K562 (cell line): ENCODE measurements around the gene ACSL5. TPM values are rescaled to one million over a fixed set of nuclear protein-coding genes. Genes with fewer than 3 reads are reported as not detected.

Source experiments
- CAMTA2 ChIP-seq: fragments of 250-450 bp; sonication (Bioruptor Pico); conservative IDR thresholded peaks from 2 replicates; pipeline ENCODE4 v1.5.1; 2022
- CBFA2T3 ChIP-seq: fragments of 450-650 bp; IDR thresholded peaks from 2 replicates; pipeline ENCODE4 v1.6.1; 2017
- CXXC5 ChIP-seq: fragments of 250-450 bp; sonication (Bioruptor Pico); IDR thresholded peaks from 2 replicates; pipeline ENCODE4 v1.8.0; 2022; ENCODE audit warnings: inconsistent platforms, mild to moderate bottlenecking, moderate library complexity
- DMBX1 ChIP-seq: fragments of 250-450 bp; sonication (Bioruptor Pico); IDR thresholded peaks from 2 replicates; pipeline ENCODE4 v1.8.0; 2022; ENCODE audit warnings: inconsistent platforms, mild to moderate bottlenecking, moderate library complexity, borderline replicate concordance
- ELF2 ChIP-seq: fragments of 250-450 bp; sonication (Bioruptor Pico); IDR thresholded peaks from 2 replicates; pipeline ENCODE4 v1.5.0; 2021; ENCODE audit warnings: mild to moderate bottlenecking
- FOSL1 ChIP-seq: fragments of 200-800 bp; sonication (Bioruptor generic); conservative IDR thresholded peaks from 2 replicates; pipeline ENCODE4 v1.6.1; 2016; ENCODE audit warnings: missing genetic modification characterization, missing compliant biosample characterization
- FOXA1 ChIP-seq: fragments of 450-650 bp; IDR thresholded peaks from 2 replicates; pipeline ENCODE4 v1.6.1; 2016; ENCODE audit warnings: mild to moderate bottlenecking, borderline replicate concordance
- FOXJ3 ChIP-seq: sonication (generic); formaldehyde crosslinking; IDR thresholded peaks from 2 replicates; pipeline ENCODE4 v1.4.0; 2020; ENCODE audit warnings: mild to moderate bottlenecking, missing genetic modification reagents
- FOXO4 ChIP-seq: fragments of 450-650 bp; formaldehyde crosslinking; IDR thresholded peaks from 2 replicates; pipeline ENCODE4 v1.4.0; 2020; ENCODE audit warnings: mild to moderate bottlenecking, moderate library complexity
- GABPB1 ChIP-seq: sonication (generic); formaldehyde crosslinking; IDR thresholded peaks from 2 replicates; pipeline ENCODE4 v1.8.0; 2022; ENCODE audit warnings: mild to moderate bottlenecking, missing genetic modification reagents
- HCFC1 ChIP-seq: IDR thresholded peaks from 2 replicates; pipeline ENCODE4 v1.6.1; 2012; ENCODE audit warnings: low read depth, low read length, improper control_type of control experiment
- HDAC1 ChIP-seq, 2 experiments: fragments of 450-650 bp; IDR thresholded peaks; 2 replicates each; pipeline ENCODE4 v1.6.1; 2016 to 2017; ENCODE audit warnings: inconsistent platforms in 1 of 2, mild to moderate bottlenecking in 1 of 2, moderate library complexity in 1 of 2
- HDAC3 ChIP-seq: fragments of 450-650 bp; IDR thresholded peaks from 2 replicates; pipeline ENCODE4 v1.6.1; 2018; ENCODE audit warnings: borderline replicate concordance, mild to moderate bottlenecking, moderate library complexity; ENCODE audit not compliant: partially characterized antibody
- HMG20B ChIP-seq: fragments of 250-450 bp; sonication (Bioruptor Pico); IDR thresholded peaks from 2 replicates; pipeline ENCODE4 v1.5.0; 2021; ENCODE audit warnings: mild to moderate bottlenecking
- L3MBTL2 ChIP-seq: fragments of 450-650 bp; IDR thresholded peaks from 2 replicates; pipeline ENCODE4 v1.6.1; 2016; ENCODE audit warnings: mild to moderate bottlenecking, moderate library complexity
- MIER1 ChIP-seq: fragments of 450-650 bp; IDR thresholded peaks from 2 replicates; pipeline ENCODE4 v1.6.1; 2016; ENCODE audit warnings: antibody characterized with exemption, mild to moderate bottlenecking, low read depth
- NFIX ChIP-seq: fragments of 250-450 bp; sonication (Bioruptor Pico); IDR thresholded peaks from 2 replicates; pipeline ENCODE4 v1.4.0; 2020; ENCODE audit warnings: low read depth, mild to moderate bottlenecking, moderate library complexity
- PHF8 ChIP-seq: fragments of 200-600 bp; sonication (generic); IDR thresholded peaks from 2 replicates; pipeline ENCODE4 v1.6.1; 2012; ENCODE audit warnings: mixed run types, mild to moderate bottlenecking, inconsistent platforms, low read length, moderate library complexity, borderline replicate concordance
- PRMT5 ChIP-seq: sonication (generic); formaldehyde crosslinking; IDR thresholded peaks from 2 replicates; pipeline ENCODE4 v1.5.0; 2020; ENCODE audit warnings: missing genetic modification reagents
- RCOR1 ChIP-seq, 2 experiments: IDR thresholded peaks; 2 replicates each; pipeline ENCODE4 v1.6.1; 2012; ENCODE audit warnings: low read depth in 2 of 2, low read length in 2 of 2, borderline replicate concordance in 1 of 2, improper control_type of control experiment in 1 of 2
- SAP30 ChIP-seq: fragments of 200-600 bp; sonication (generic); IDR thresholded peaks from 2 replicates; pipeline ENCODE4 v1.6.1; 2012; ENCODE audit warnings: borderline replicate concordance, low read depth, mild to moderate bottlenecking, moderate library complexity, low read length, control low read depth, inconsistent platforms; ENCODE audit not compliant: insufficient read depth, poor library complexity, severe bottlenecking
- TAF1 ChIP-seq: IDR thresholded peaks from 2 replicates; pipeline ENCODE4 v1.6.1; 2011; ENCODE audit warnings: mild to moderate bottlenecking, low read length, moderate library complexity; ENCODE audit not compliant: insufficient read depth, control insufficient read depth, severe bottlenecking; ENCODE audit errors: extremely low read depth
- TGIF2 ChIP-seq: sonication (generic); formaldehyde crosslinking; IDR thresholded peaks from 2 replicates; pipeline ENCODE4 v1.8.1; 2022; ENCODE audit warnings: mild to moderate bottlenecking, missing genetic modification reagents, moderate library complexity
- UBTF ChIP-seq, 2 experiments: IDR thresholded peaks; 2 replicates each; pipeline ENCODE4 v1.6.1; 2012; ENCODE audit warnings: improper control_type of control experiment in 2 of 2, low read depth in 2 of 2, low read length in 2 of 2, borderline replicate concordance in 1 of 2
- polyA plus RNA-seq, 8 experiments: library from polyadenylated mRNA; depleted of rRNA in 4 of 8; stranded (reverse) in 5 of 8; unstranded in 3 of 8; fragments of >200 nt; fragmentation: Nextera tagmentation in 2 of 8; fragmentation: Illumina TruSeq in 1 of 8; extraction: Ambion mirVana in 2 of 8; extraction: Trizol in 1 of 8; gene quantifications; 2 replicates each; pipeline versions ENCODE4 v1.2.1 to v1.2.3, GENCODE V29; 2011 to 2014; ENCODE audit warnings: inconsistent platforms in 1 of 8, missing spikeins in 1 of 8
- total RNA-seq, 7 experiments: library from RNA; depleted of rRNA in 6 of 7; stranded (reverse); fragments of >200 nt in 6 of 7; fragmentation: Illumina TruSeq in 2 of 7; extraction: Trizol in 2 of 7; gene quantifications; 2 replicates each; pipeline versions ENCODE4 v1.2.1 to v1.2.3, GENCODE V29; 2011 to 2021; ENCODE audit warnings: low replicate concordance in 1 of 7
- TF ChIP-seq, protein P1 (sequence below): fragments of 250-450 bp; sonication (Bioruptor Pico); IDR thresholded peaks from 2 replicates; pipeline ENCODE4 v1.8.0; 2021; ENCODE audit warnings: borderline replicate concordance, mild to moderate bottlenecking, moderate library complexity; ENCODE audit not compliant: poor library complexity, severe bottlenecking

ACSL5 gene
- total and polyA plus RNA-seq, 9 of the 15 experiments (the other 6 are each of a cell fraction or from before 2014, with no cell fraction given), result 0.19 to 1.4 (median 0.55) TPM

GRCh38 chr10:112446855-112447619 is 73.1 kb downstream of the ACSL5 start, which contains the start of the genes VTI1A and ZDHHC6 (continued):
- TF ChIP-seq PHF8 (peak; percentile 82; the same call in 1 of the 2 replicates), HDAC3 (peak; percentile 78), UBTF (IDR thresholded peaks at IDR 0.05; ENCODE audit: borderline replicate concordance in 1 of 2, low read depth in 2 of 2, low read length in 2 of 2) (0 out of 4 replicates have a peak, but pooled peaks of 1 of the 2 experiments have one; percentile 12), ELF2 (CRISPR knock-in tag) (peak; percentile 100), HDAC1 (IDR thresholded peaks at IDR 0.05) (peak; percentile 6 to 51; a peak in 2 of 4 replicates), FOXJ3 (CRISPR knock-in tag) (no peak), GABPB1 (CRISPR knock-in tag) (peak; percentile 96), CXXC5 (CRISPR knock-in tag) (peak; percentile 68), HMG20B (no peak), FOXA1 (no peak), RCOR1 (IDR thresholded peaks at IDR 0.05; ENCODE audit: borderline replicate concordance in 1 of 2, low read depth in 2 of 2, low read length in 2 of 2) (no peak), MIER1 (no peak), PRMT5 (CRISPR knock-in tag) (no peak), CAMTA2 (no peak), SAP30 (peak; percentile 28), DMBX1 (CRISPR knock-in tag) (no peak), TGIF2 (CRISPR knock-in tag) (no peak), NFIX (CRISPR knock-in tag) (no peak), FOXO4 (no peak), CBFA2T3 (no peak), TAF1 (peak; percentile 75), FOSL1 (tag) (0 out of 2 replicates have a peak, but pooled peaks have one; percentile 34), L3MBTL2 (no peak), HCFC1 (peak; percentile 57)
- TF ChIP-seq, protein P1, sequence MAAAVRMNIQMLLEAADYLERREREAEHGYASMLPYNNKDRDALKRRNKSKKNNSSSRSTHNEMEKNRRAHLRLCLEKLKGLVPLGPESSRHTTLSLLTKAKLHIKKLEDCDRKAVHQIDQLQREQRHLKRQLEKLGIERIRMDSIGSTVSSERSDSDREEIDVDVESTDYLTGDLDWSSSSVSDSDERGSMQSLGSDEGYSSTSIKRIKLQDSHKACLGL, result no peak
